Activated T-helper 1 cell treated with anti-CD3 and anti-CD28 coated beads, Interleukin-2, amount 50 U/mL, for 16 hours (primary cell): ENCODE results near the gene METTL3.
"Not testable (repeated sequence)": the region's sequence is repeated elsewhere in the genome, so short reads cannot be mapped to it uniquely, and the experiment has no call there.

Experiments
- DNase-seq, 2 donors: peaks; one replicate each; pipeline ENCODE4 v3.0.0-alpha.2; 2020; ENCODE audit warnings: low read depth in 1 of 2, low spot score in 1 of 2

The METTL3 gene

GRCh38 chr14:21510735-21511657 is at the start of gene METTL3:
Gene METTL3, minus strand, starts transcription at chr14:21511340. Its CDS starts 117 bp downstream, at chr14:21511223.
- DNase-seq = peak; percentile 83 to 86

- no peak for DNase-seq
These were observed 47.6 kb upstream of the METTL3 start for GRCh38 chr14:21558703-21559170.

- DNase-seq = peak; percentile 29 to 47
These were observed 46.2 kb upstream of the METTL3 start for GRCh38 chr14:21557084-21557901.

- no peak for DNase-seq
These were observed 45.4 kb upstream of the METTL3 start for GRCh38 chr14:21556378-21557083.

- DNase-seq = no peak
These were observed 42.1 kb upstream of the METTL3 start for GRCh38 chr14:21553266-21553665.

GRCh38 chr14:21544588-21544987 is 33.4 kb upstream of the METTL3 start:
- DNase-seq = not testable (repeated sequence)

GRCh38 chr14:21543963-21544362 is 32.8 kb upstream of the METTL3 start:
- no peak for DNase-seq

- no peak for DNase-seq
These were observed 32.4 kb upstream of the METTL3 start for GRCh38 chr14:21543521-21543960.

GRCh38 chr14:21541413-21542074 is 30.4 kb upstream of the METTL3 start:
- no peak for DNase-seq

GRCh38 chr14:21539189-21539940 is 28.2 kb upstream of the METTL3 start:
- DNase-seq = no peak

- DNase-seq = no peak
These were observed 25.9 kb upstream of the METTL3 start for GRCh38 chr14:21537090-21537424.

GRCh38 chr14:21536418-21537089 is 25.4 kb upstream of the METTL3 start:
- DNase-seq = no peak

GRCh38 chr14:21535545-21536417 is 24.6 kb upstream of the METTL3 start:
- no peak for DNase-seq

- DNase-seq = no peak
These were observed 23.4 kb upstream of the METTL3 start for GRCh38 chr14:21534576-21534975.

GRCh38 chr14:21533294-21533693 is 22.2 kb upstream of the METTL3 start:
- no peak for DNase-seq

GRCh38 chr14:21529515-21529914 is 18.4 kb upstream of the METTL3 start:
- DNase-seq = no peak

GRCh38 chr14:21528381-21529348 is 17.5 kb upstream of the METTL3 start:
- no peak for DNase-seq
